Measurements from ENCODE around the gene ZNF567.
"Not testable (repeated sequence)": the region's sequence is repeated elsewhere in the genome, so short reads cannot be mapped to it uniquely, and the experiment has no call there.

ZNF567 gene

GRCh38 chr19:36687214-36688056, at the start of gene ZNF567:
ZNF567 (plus strand) TSS chr19:36687612; CDS start chr19:36694868, 7,256 bp downstream.
- FAIRE-seq = peak; percentile 95

- no peak for FAIRE-seq
Observed at GRCh38 chr19:36638862-36639510, 48.4 kb upstream of the ZNF567 start.

GRCh38 chr19:36646746-36647145, 40.7 kb upstream of the ZNF567 start:
- FAIRE-seq = no peak

GRCh38 chr19:36652958-36653357, 34.5 kb upstream of the ZNF567 start:
- no peak for FAIRE-seq

GRCh38 chr19:36665832-36666231, 21.6 kb upstream of the ZNF567 start:
- no peak for FAIRE-seq

- FAIRE-seq = no peak
Observed at GRCh38 chr19:36668646-36669045, 18.8 kb upstream of the ZNF567 start.

GRCh38 chr19:36672368-36672767, 15.0 kb upstream of the ZNF567 start:
- no peak for FAIRE-seq

GRCh38 chr19:36674201-36674600, 13.2 kb upstream of the ZNF567 start:
- FAIRE-seq = no peak

- no peak for FAIRE-seq
Observed at GRCh38 chr19:36679455-36679854, 8.0 kb upstream of the ZNF567 start.

- FAIRE-seq = no peak
Observed at GRCh38 chr19:36685835-36686234, 1.6 kb upstream of the ZNF567 start.

GRCh38 chr19:36686365-36687213, 823 bp upstream of the ZNF567 start:
- no peak for FAIRE-seq

- no peak for FAIRE-seq
Observed at GRCh38 chr19:36688058-36688457, 646 bp downstream of the ZNF567 start.

GRCh38 chr19:36707134-36707533, 19.7 kb downstream of the ZNF567 start:
- FAIRE-seq = no peak

- FAIRE-seq = no peak
Observed at GRCh38 chr19:36709423-36709822, 22.0 kb downstream of the ZNF567 start.

- FAIRE-seq = no peak
Observed at GRCh38 chr19:36719687-36720556, 32.5 kb downstream of the ZNF567 start.

GRCh38 chr19:36736166-36736565, 48.8 kb downstream of the ZNF567 start:
- not testable (repeated sequence) for FAIRE-seq

GRCh38 chr19:36745870-36746269, 58.5 kb downstream of the ZNF567 start:
- FAIRE-seq = no peak

GRCh38 chr19:36747750-36748149, 60.3 kb downstream of the ZNF567 start:
- no peak for FAIRE-seq

GRCh38 chr19:36748431-36749275, 61.2 kb downstream of the ZNF567 start:
- peak; percentile 21 for FAIRE-seq

GRCh38 chr19:36749613-36750012, 62.2 kb downstream of the ZNF567 start:
- FAIRE-seq = not testable (repeated sequence)

- no peak for FAIRE-seq
Observed at GRCh38 chr19:36750066-36750691, 62.8 kb downstream of the ZNF567 start.

Measured in G401.6 (cell line).